Keratinocyte (primary cell): ENCODE results near the gene SLC27A5.

ENCODE experiments used
- CTCF ChIP-seq, 3 experiments: IDR thresholded peaks in 1 of 3; conservative IDR thresholded peaks in 1 of 3; optimal IDR thresholded peaks in 1 of 3; 2 replicates in 2 of 3; 3 replicates in 1 of 3; pipeline versions ENCODE3 to v1.5.1; 2011; ENCODE audit warnings: low read length in 3 of 3, mild to moderate bottlenecking in 3 of 3, moderate library complexity in 2 of 3, control low read depth in 1 of 3, inconsistent platforms in 1 of 3; ENCODE audit not compliant: insufficient read depth in 2 of 3; ENCODE audit errors: extremely low read depth in 1 of 3
- EZH2 ChIP-seq: IDR thresholded peaks from one replicate; pipeline ENCODE4 v1.6.1; 2012; ENCODE audit warnings: inconsistent platforms, mild to moderate bottlenecking, low read length, moderate library complexity

DNA sequence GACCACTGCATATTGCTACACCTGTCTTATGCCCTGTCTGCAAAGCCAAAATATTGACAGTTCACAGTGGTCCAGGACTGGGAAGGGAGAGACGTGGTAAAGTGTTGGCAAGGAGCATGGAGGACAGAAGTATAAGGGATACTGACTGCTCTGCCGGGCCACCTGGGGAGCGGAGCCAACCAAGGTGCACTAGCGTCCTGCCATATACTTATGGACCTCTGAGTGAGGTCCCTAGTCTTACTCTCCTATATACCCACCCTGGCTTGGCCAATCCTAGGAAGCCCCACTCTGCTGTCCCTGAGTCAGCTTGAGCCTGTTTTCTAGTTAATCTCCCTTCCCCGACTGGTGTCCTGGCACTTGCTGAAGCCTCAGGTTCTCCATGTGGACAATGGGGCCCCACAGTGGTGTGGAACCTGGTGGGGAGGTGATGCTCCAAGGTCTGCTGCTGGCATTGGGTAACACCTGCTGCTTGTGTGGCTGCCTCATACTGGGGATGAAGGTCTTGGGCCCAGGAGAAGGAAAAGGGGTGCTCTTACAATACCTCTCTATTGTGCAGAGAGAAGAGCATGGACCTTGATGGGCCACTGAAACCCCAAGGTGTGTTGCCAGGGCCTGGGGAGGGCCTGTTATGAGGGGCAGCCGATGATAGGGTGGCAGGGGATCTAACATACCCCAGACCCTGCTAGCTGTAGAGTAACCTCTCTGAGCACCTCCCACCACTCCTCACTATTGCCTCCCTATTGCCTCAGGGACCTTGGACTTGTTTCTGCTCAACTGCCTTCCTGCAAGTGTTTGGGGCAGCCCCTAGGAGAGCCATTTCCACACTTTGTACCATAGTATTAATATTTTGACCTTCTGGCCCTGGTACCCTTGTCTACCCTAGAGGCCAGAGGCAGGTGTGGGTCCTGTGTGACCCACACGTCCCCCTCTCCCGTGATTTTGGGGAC lies 25.3 kb upstream of the SLC27A5 start:
- TF ChIP-seq CTCF (optimal IDR thresholded peaks at IDR 0.05 in 1 of 3, IDR thresholded peaks at IDR 0.05 in 1 of 3, conservative IDR thresholded peaks at IDR 0.05 in 1 of 3; ENCODE audit: extremely low read depth in 1 of 3, insufficient read depth in 2 of 3, low read length in 3 of 3): no peak
- no peak for TF ChIP-seq EZH2
